Fibroblast of skin of left biceps (primary cell): ENCODE measurements around the gene GCC1.

ENCODE experiments used
- DNase-seq, 2 experiments: peaks; one replicate each; pipeline ENCODE4 v3.0.0-alpha.2; 2013; ENCODE audit warnings: low read depth in 2 of 2

GCC1 gene

GRCh38 chr7:127536394-127536691, 49.1 kb downstream of the GCC1 start:
- no peak for DNase-seq

- DNase-seq = no peak
Measured at GRCh38 chr7:127535546-127536393, 49.6 kb downstream of the GCC1 start.

DNA sequence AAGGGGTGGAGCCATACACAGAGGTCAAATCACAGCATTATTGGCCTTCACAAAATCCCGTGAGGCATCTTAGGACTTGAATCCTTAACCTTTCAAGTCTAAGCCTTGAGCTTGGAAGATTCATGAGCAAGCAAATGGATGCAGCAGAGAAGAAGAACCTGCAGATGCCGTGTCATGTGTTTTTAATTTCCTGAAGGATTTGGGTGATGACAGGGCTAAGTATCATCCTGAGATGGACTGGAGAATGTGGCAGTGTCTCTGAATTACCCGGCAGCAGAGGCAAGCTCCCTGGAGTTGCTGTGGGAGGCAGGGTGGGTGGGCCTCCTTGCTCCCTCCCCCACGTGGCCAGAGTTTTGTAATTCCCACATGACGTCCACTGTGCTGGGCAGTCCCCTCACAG, 50.8 kb downstream of the GCC1 start:
- DNase-seq = no peak

GRCh38 chr7:127532736-127533135, 52.7 kb downstream of the GCC1 start:
- no peak for DNase-seq

GRCh38 chr7:127532151-127532550, 53.2 kb downstream of the GCC1 start:
- DNase-seq = no peak
